Fibroblast of mammary gland (primary cell): Measurements from ENCODE around the gene HEATR5A.
A peak's percentile ranks its signal among the peaks of the same experiment; 100 is the strongest.

Source experiments
- DNase-seq: peaks from one replicate; pipeline ENCODE4 v3.0.0-alpha.2; 2010; ENCODE audit warnings: low read depth
- H3K4me3 ChIP-seq: 2 replicates; pipeline ENCODE4 v1.5.1; 2011; ENCODE audit warnings: low read depth, mild to moderate bottlenecking, low read length, moderate library complexity; ENCODE audit not compliant: control insufficient read depth
- CTCF ChIP-seq: conservative IDR thresholded peaks from 2 replicates; pipeline ENCODE4 v1.5.1; 2011; ENCODE audit warnings: low read depth, low read length, inconsistent platforms; ENCODE audit not compliant: control insufficient read depth, insufficient read depth

HEATR5A gene

GRCh38 chr14:31287294-31287972, 132.9 kb downstream of the HEATR5A start:
- no peak for TF ChIP-seq CTCF
- H3K4me3 ChIP-seq = no peak overlapping the region
- DNase-seq = no peak

GRCh38 chr14:31286456-31287293, 133.7 kb downstream of the HEATR5A start:
- no peak for DNase-seq
- H3K4me3 ChIP-seq = no peak overlapping the region
- peak; percentile 35 for TF ChIP-seq CTCF

- no peak for TF ChIP-seq CTCF
- DNase-seq = no peak
- no peak overlapping the region for H3K4me3 ChIP-seq
These were observed 136.6 kb downstream of the HEATR5A start for GRCh38 chr14:31283578-31284252.

- DNase-seq = no peak
- H3K4me3 ChIP-seq = no peak overlapping the region
- no peak for TF ChIP-seq CTCF
These were observed 137.2 kb downstream of the HEATR5A start for GRCh38 chr14:31283153-31283552.

GRCh38 chr14:31280871-31281220, 139.5 kb downstream of the HEATR5A start:
- DNase-seq = no peak
- no peak overlapping the region for H3K4me3 ChIP-seq
- TF ChIP-seq CTCF = no peak

GRCh38 chr14:31280132-31280870, 140.0 kb downstream of the HEATR5A start:
- H3K4me3 ChIP-seq = no peak overlapping the region
- no peak for TF ChIP-seq CTCF
- DNase-seq = no peak
